Measurements from ENCODE around the gene CBARP.
A peak's percentile ranks its signal among the peaks of the same experiment; 100 is the strongest.

The CBARP gene

GRCh38 chr19:1275976-1276627 is 38.3 kb upstream of the CBARP start:
- DNase-seq (ENCODE audit: low spot score), result no peak

- DNase-seq (ENCODE audit: low spot score), result peak; percentile 97
These were observed 37.6 kb upstream of the CBARP start, which contains the start of gene FAM174C for GRCh38 chr19:1275260-1275975. TSS of gene FAM174C (plus strand) at chr19:1275530. CDS start at chr19:1275550, 20 bp downstream.

GRCh38 chr19:1274852-1275259 is 37.1 kb upstream of the CBARP start:
- no peak for DNase-seq (ENCODE audit: low spot score)

GRCh38 chr19:1274081-1274851 is 36.5 kb upstream of the CBARP start:
- no peak for DNase-seq (ENCODE audit: low spot score)

GRCh38 chr19:1273263-1274041 is 35.6 kb upstream of the CBARP start:
- no peak for DNase-seq (ENCODE audit: low spot score)

GRCh38 chr19:1272423-1273262 is 34.8 kb upstream of the CBARP start:
- no peak for DNase-seq (ENCODE audit: low spot score)

- no peak for DNase-seq (ENCODE audit: low spot score)
These were observed 34.0 kb upstream of the CBARP start for GRCh38 chr19:1271528-1272422.

- no peak for DNase-seq (ENCODE audit: low spot score)
These were observed 33.2 kb upstream of the CBARP start for GRCh38 chr19:1270854-1271527.

- peak; percentile 39 for DNase-seq (ENCODE audit: low spot score)
These were observed 32.5 kb upstream of the CBARP start for GRCh38 chr19:1270213-1270853.

GRCh38 chr19:1269478-1270212 is 31.8 kb upstream of the CBARP start:
- peak; percentile 87 for DNase-seq (ENCODE audit: low spot score)

GRCh38 chr19:1269065-1269477 is 31.3 kb upstream of the CBARP start, which contains the start of gene CIRBP:
TSS of gene CIRBP (plus strand) at chr19:1269332. CDS start at chr19:1270934, 1,602 bp downstream.
- DNase-seq (ENCODE audit: low spot score), result peak; percentile 99

- DNase-seq (ENCODE audit: low spot score), result no peak
These were observed 30.6 kb upstream of the CBARP start for GRCh38 chr19:1268226-1269064.

GRCh38 chr19:1267477-1268225 is 29.8 kb upstream of the CBARP start:
- no peak for DNase-seq (ENCODE audit: low spot score)

- no peak for DNase-seq (ENCODE audit: low spot score)
These were observed 29.2 kb upstream of the CBARP start for GRCh38 chr19:1266916-1267476.

GRCh38 chr19:1266129-1266915 is 28.5 kb upstream of the CBARP start:
- DNase-seq (ENCODE audit: low spot score), result peak; percentile 90

All from activated CD4-positive, alpha-beta T cell treated with anti-CD3 and anti-CD28 coated beads, Interleukin-2, Interleukin-4, amounts not matched to agents 100 ng/mL and 50 ng/mL, durations not matched to agents 16 hours and 8 hours (primary cell).